Right ventricle myocardium superior (tissue), 1 donor: Measurements from ENCODE around the gene ZNF177. TPM values are rescaled to one million over a fixed set of nuclear protein-coding genes. Genes with fewer than 3 reads are reported as not detected.

Experiments
- ATAC-seq: fragments of 200-7000 bp; cut with Tn5 transposase; one replicate; pipeline ENCODE4 v1.9.1; 2020; ENCODE audit warnings: mild to moderate bottlenecking; ENCODE audit not compliant: poor library complexity
- DNase-seq: peaks from one replicate; pipeline ENCODE4 v3.0.0-alpha.2; 2020
- intact Hi-C: fragments of 100-400 bp; cut with DNase I; formaldehyde crosslinking; loops from one replicate; pipeline ENCODE4 v1.11.2; 2022
- total RNA-seq: library from RNA; stranded (reverse); fragmentation: NEBNext Ultra II Directional; extraction: Animal tissue kit (Norgen Biotek cat#: 25700); gene quantifications from one replicate; pipeline ENCODE4 v1.2.1, GENCODE V29; 2021
- donor health status: DM: no; HTN: yes; CAD: no; lungs with severe emphysema.

ZNF177 gene
- total RNA-seq, 1 donor from 2014 or later, result 2.4 TPM

- intact Hi-C loops, result no loop called here
- no peak for ATAC-seq
Observed at GRCh38 chr19:9407827-9408226, 45.0 kb downstream of the ZNF177 start.

GRCh38 chr19:9413240-9413954 lies 50.6 kb downstream of the ZNF177 start:
- no peak for DNase-seq
- intact Hi-C loops, result no loop called here
- ATAC-seq, result no peak

More at GRCh38 chr19:9407827-9408226, 45.0 kb downstream of the ZNF177 start:
- DNase-seq, result no peak

GRCh38 chr19:9427941-9428340 lies 65.1 kb downstream of the ZNF177 start:
- intact Hi-C loops, result no loop called here
- no peak for ATAC-seq
- no peak for DNase-seq

GRCh38 chr19:9430444-9430843 lies 67.6 kb downstream of the ZNF177 start:
- ATAC-seq, result peak; percentile 10
- no peak for DNase-seq
- intact Hi-C loops, result no loop called here

- DNase-seq (no peak), ATAC-seq (no peak)
Observed at GRCh38 chr19:9431475-9431874, 68.7 kb downstream of the ZNF177 start.

More at GRCh38 chr19:9431475-9431874, 68.7 kb downstream of the ZNF177 start:
- intact Hi-C loops, result no loop called here

Other genes with a start within 250 kb of the ZNF177 start
- not detected for gene OR7G1, start 247.2 kb upstream of the ZNF177 start, total RNA-seq
- gene OR7G3, start 236.1 kb upstream of the ZNF177 start, total RNA-seq, result not detected
- 12.3 TPM for gene ZNF317, start 222.6 kb upstream of the ZNF177 start, total RNA-seq
- gene OR7D2, start 184.0 kb upstream of the ZNF177 start, total RNA-seq, result 0.22 TPM
- not detected for gene OR7D4, start 143.4 kb upstream of the ZNF177 start, total RNA-seq
- gene OR7E24, start 112.1 kb upstream of the ZNF177 start, total RNA-seq, result not detected
- gene ZNF699, start 53.2 kb upstream of the ZNF177 start, total RNA-seq, result 3.2 TPM
- 19.4 TPM for gene ZNF559, start 38.8 kb upstream of the ZNF177 start, total RNA-seq
- 10.4 TPM for gene ZNF266, start 72.6 kb downstream of the ZNF177 start, total RNA-seq
- not detected for gene ZNF560, start 135.6 kb downstream of the ZNF177 start, total RNA-seq
- gene ZNF426, start 175.6 kb downstream of the ZNF177 start, total RNA-seq, result 11.7 TPM
- gene ZNF121, start 221.5 kb downstream of the ZNF177 start, total RNA-seq, result 16.7 TPM